ENCODE results near the gene SHISA7. TPM values are rescaled to one million over a fixed set of nuclear protein-coding genes. Genes with fewer than 3 reads are reported as not detected.

Gene SHISA7
- total RNA-seq, 2 experiments from 2014 or later: not detected

- Histone ChIP-seq H4K20me1 (ENCODE audit: insufficient read depth, low read length) (no peaks in the 10 kb centered on the region), H3K36me3 (ENCODE audit: insufficient read depth, low read length) (no peaks in the 10 kb centered on the region), H3K9me2 (ENCODE audit: insufficient read depth, low read length) (no peaks in the 10 kb centered on the region), H3K79me2 (ENCODE audit: insufficient read depth, low read depth, low read length) (no peaks in the 10 kb centered on the region), H3K27ac (ENCODE audit: low read depth, low read length, poor library complexity, severe bottlenecking) (no peak overlapping the region), H2AFZ (ENCODE audit: low read length) (no peak overlapping the region), H3K9me3 (ENCODE audit: low read length) (no peaks in the 10 kb centered on the region), H3K4me2 (ENCODE audit: low read length) (no peak overlapping the region), H3K4me1 (ENCODE audit: insufficient read depth, low read length, poor library complexity, severe bottlenecking) (no peaks in the 10 kb centered on the region), H3K4me3 (ENCODE audit: low read depth, low read length, poor library complexity, severe bottlenecking) (no peak overlapping the region)
- intact Hi-C loops (cut with micrococcal nuclease; ENCODE audit: unreplicated experiment): no loop called here
- no TSS peak for BruUV-seq (replicated peaks)
- TF ChIP-seq CTCF (conservative IDR thresholded peaks at IDR 0.05; ENCODE audit: low read length): no peak
- no peak for TF ChIP-seq EZH2phosphoT487 (IDR thresholded peaks at IDR 0.05; ENCODE audit: borderline replicate concordance, low read depth, low read length)
- POLR2A ChIA-PET: no interaction called here
- CTCF ChIA-PET (ENCODE audit: unreplicated experiment): no interaction called here
- DNase-seq (ENCODE audit: low spot score): no peak
These were observed 2.5 kb downstream of the SHISA7 start for GRCh38 chr19:55440411-55441105.

GRCh38 chr19:55439052-55439451 lies 4.0 kb downstream of the SHISA7 start:
- Histone ChIP-seq H2AFZ (ENCODE audit: low read length) (no peak overlapping the region), H3K4me1 (ENCODE audit: insufficient read depth, low read length, poor library complexity, severe bottlenecking) (no peaks in the 10 kb centered on the region), H4K20me1 (ENCODE audit: insufficient read depth, low read length) (no peaks in the 10 kb centered on the region), H3K9me3 (ENCODE audit: low read length) (no peaks in the 10 kb centered on the region), H3K9me2 (ENCODE audit: insufficient read depth, low read length) (no peaks in the 10 kb centered on the region), H3K4me2 (ENCODE audit: low read length) (no peak overlapping the region), H3K27ac (ENCODE audit: low read depth, low read length, poor library complexity, severe bottlenecking) (no peak overlapping the region), H3K79me2 (ENCODE audit: insufficient read depth, low read depth, low read length) (no peaks in the 10 kb centered on the region), H3K36me3 (ENCODE audit: insufficient read depth, low read length) (no peaks in the 10 kb centered on the region), H3K4me3 (ENCODE audit: low read depth, low read length, poor library complexity, severe bottlenecking) (no peak overlapping the region)
- CTCF ChIA-PET (ENCODE audit: unreplicated experiment): no interaction called here
- TF ChIP-seq EZH2phosphoT487 (IDR thresholded peaks at IDR 0.05; ENCODE audit: borderline replicate concordance, low read depth, low read length) (no peak), CTCF (conservative IDR thresholded peaks at IDR 0.05; ENCODE audit: low read length) (no peak)
- no peak for DNase-seq (ENCODE audit: low spot score)
- no TSS peak for BruUV-seq (replicated peaks)
- POLR2A ChIA-PET: no interaction called here
- intact Hi-C loops (cut with micrococcal nuclease; ENCODE audit: unreplicated experiment): no loop called here

GRCh38 chr19:55437410-55437809 lies 5.7 kb downstream of the SHISA7 start:
- Histone ChIP-seq H4K20me1 (ENCODE audit: insufficient read depth, low read length) (no peaks in the 10 kb centered on the region), H3K27ac (ENCODE audit: low read depth, low read length, poor library complexity, severe bottlenecking) (no peak overlapping the region), H3K4me1 (ENCODE audit: insufficient read depth, low read length, poor library complexity, severe bottlenecking) (no peaks in the 10 kb centered on the region), H3K36me3 (ENCODE audit: insufficient read depth, low read length) (no peaks in the 10 kb centered on the region), H3K4me3 (ENCODE audit: low read depth, low read length, poor library complexity, severe bottlenecking) (no peak overlapping the region), H3K9me2 (ENCODE audit: insufficient read depth, low read length) (no peaks in the 10 kb centered on the region), H3K9me3 (ENCODE audit: low read length) (no peaks in the 10 kb centered on the region), H2AFZ (ENCODE audit: low read length) (no peak overlapping the region), H3K4me2 (ENCODE audit: low read length) (no peak overlapping the region), H3K79me2 (ENCODE audit: insufficient read depth, low read depth, low read length) (no peaks in the 10 kb centered on the region)
- BruUV-seq (replicated peaks): no TSS peak
- DNase-seq (ENCODE audit: low spot score): no peak
- intact Hi-C loops (cut with micrococcal nuclease; ENCODE audit: unreplicated experiment): no loop called here
- TF ChIP-seq CTCF (conservative IDR thresholded peaks at IDR 0.05; ENCODE audit: low read length): no peak
- no peak for TF ChIP-seq EZH2phosphoT487 (IDR thresholded peaks at IDR 0.05; ENCODE audit: borderline replicate concordance, low read depth, low read length)
- ChIA-PET POLR2A (no interaction called here), CTCF (ENCODE audit: unreplicated experiment) (no interaction called here)
